Liver (tissue), 9 donors: ENCODE results near the gene GABARAP. TPM values are rescaled to one million over a fixed set of nuclear protein-coding genes. Genes with fewer than 3 reads are reported as not detected.
A peak's percentile ranks its signal among the peaks of the same experiment; 100 is the strongest.

ENCODE experiments used
- DNase-seq: peaks from one replicate; pipeline ENCODE4 v3.0.0-alpha.2; 2017; ENCODE audit warnings: low spot score
- H3K27ac ChIP-seq, 2 donors: one replicate each; pipeline ENCODE4 v1.7.0; 2013; ENCODE audit warnings: inconsistent platforms in 2 of 2, low read length in 2 of 2, control low read depth in 1 of 2, low read depth in 1 of 2, mild to moderate bottlenecking in 1 of 2
- H3K27me3 ChIP-seq, 4 donors: one replicate each; pipeline versions ENCODE4 v1.6.1 to v1.7.0; 2013; ENCODE audit warnings: low read length in 3 of 4, inconsistent platforms in 1 of 4, mild to moderate bottlenecking in 1 of 4, moderate library complexity in 1 of 4; ENCODE audit not compliant: control insufficient read depth in 4 of 4, insufficient read depth in 4 of 4
- H3K36me3 ChIP-seq, 4 donors: one replicate each; pipeline versions ENCODE4 v1.6.1 to v1.7.0; 2013; ENCODE audit warnings: low read length in 3 of 4, mild to moderate bottlenecking in 3 of 4, low read depth in 1 of 4, moderate library complexity in 1 of 4; ENCODE audit not compliant: control insufficient read depth in 4 of 4, insufficient read depth in 3 of 4
- H3K4me1 ChIP-seq, 4 donors: one replicate each; pipeline versions ENCODE4 v1.6.1 to v1.7.0; 2013; ENCODE audit warnings: low read length in 3 of 4, mild to moderate bottlenecking in 3 of 4, moderate library complexity in 1 of 4; ENCODE audit not compliant: control insufficient read depth in 4 of 4, insufficient read depth in 4 of 4
- H3K4me3 ChIP-seq, 3 donors: one replicate each; pipeline versions ENCODE4 v1.6.1 to v1.7.0; 2013; ENCODE audit warnings: low read length in 3 of 3, control low read depth in 1 of 3, low read depth in 1 of 3, mild to moderate bottlenecking in 1 of 3
- H3K9ac ChIP-seq, 2 donors: one replicate each; pipeline ENCODE4 v1.7.0; 2013; ENCODE audit warnings: low read length in 2 of 2, mild to moderate bottlenecking in 2 of 2, moderate library complexity in 2 of 2, control low read depth in 1 of 2, low read depth in 1 of 2
- H3K9me3 ChIP-seq, 4 donors: one replicate each; pipeline versions ENCODE4 v1.6.1 to v1.7.0; 2013; ENCODE audit warnings: low read length in 3 of 4; ENCODE audit not compliant: control insufficient read depth in 4 of 4
- ATF3 ChIP-seq: IDR thresholded peaks from 2 replicates; pipeline ENCODE4 v1.6.1; 2016; ENCODE audit warnings: antibody characterized with exemption
- CTCF ChIP-seq: fragments of 150-350 bp; IDR thresholded peaks from 2 replicates; pipeline ENCODE4 v1.5.1; 2017; ENCODE audit warnings: improper control_type of control experiment, low read depth, low read length; ENCODE audit not compliant: missing input control
- EGR1 ChIP-seq, 2 donors: IDR thresholded peaks; 2 replicates each; pipeline ENCODE4 v1.6.1; 2016 to 2018; ENCODE audit warnings: antibody characterized with exemption in 2 of 2, low read depth in 2 of 2
- FOXA2 ChIP-seq: IDR thresholded peaks from 2 replicates; pipeline ENCODE4 v1.6.1; 2016; ENCODE audit warnings: antibody characterized with exemption
- GABPA ChIP-seq, 2 donors: IDR thresholded peaks in 1 of 2; conservative IDR thresholded peaks in 1 of 2; 2 replicates each; pipeline ENCODE4 v1.6.1; 2016; ENCODE audit warnings: antibody characterized with exemption in 2 of 2, mild to moderate bottlenecking in 1 of 2, moderate library complexity in 1 of 2
- HNF4A ChIP-seq, 2 donors: conservative IDR thresholded peaks; 2 replicates each; pipeline ENCODE4 v1.6.1; 2016; ENCODE audit warnings: antibody characterized with exemption in 2 of 2, mild to moderate bottlenecking in 2 of 2
- HNF4G ChIP-seq: IDR thresholded peaks from 2 replicates; pipeline ENCODE4 v1.6.1; 2016; ENCODE audit warnings: antibody characterized with exemption
- JUND ChIP-seq, 2 donors: IDR thresholded peaks; 2 replicates each; pipeline ENCODE4 v1.6.1; 2016; ENCODE audit warnings: antibody characterized with exemption in 2 of 2
- MAX ChIP-seq: IDR thresholded peaks from 2 replicates; pipeline ENCODE4 v1.6.1; 2016; ENCODE audit warnings: antibody characterized with exemption
- RAD21 ChIP-seq, 2 donors: IDR thresholded peaks; 2 replicates each; pipeline ENCODE4 v1.6.1; 2016; ENCODE audit warnings: antibody characterized with exemption in 2 of 2, mild to moderate bottlenecking in 2 of 2
- REST ChIP-seq: IDR thresholded peaks from 2 replicates; pipeline ENCODE4 v1.6.1; 2016; ENCODE audit warnings: antibody characterized with exemption, mild to moderate bottlenecking
- SP1 ChIP-seq: IDR thresholded peaks from 2 replicates; pipeline ENCODE4 v1.6.1; 2018; ENCODE audit warnings: antibody characterized with exemption, mild to moderate bottlenecking
- TAF1 ChIP-seq: conservative IDR thresholded peaks from 2 replicates; pipeline ENCODE4 v1.6.1; 2016; ENCODE audit warnings: antibody characterized with exemption, mild to moderate bottlenecking
- YY1 ChIP-seq: IDR thresholded peaks from 2 replicates; pipeline ENCODE4 v1.6.1; 2016; ENCODE audit warnings: antibody characterized with exemption, mild to moderate bottlenecking
- ZBTB33 ChIP-seq: IDR thresholded peaks from 2 replicates; pipeline ENCODE4 v1.6.1; 2016; ENCODE audit warnings: antibody characterized with exemption
- WGBS: extraction: QIAGEN DNeasy Blood & Tissue Kit; methylation state at CpG from one replicate; pipeline ENCODE4 v1.1.7; 2013; 5-methylcytosine and 5-hydroxymethylcytosine counted together
- polyA plus RNA-seq, 2 donors: library from polyadenylated mRNA; stranded (reverse) in 1 of 2; unstranded in 1 of 2; fragments of 200-250 nt in 1 of 2; fragments of >200 nt in 1 of 2; fragmentation: Nextera tagmentation in 1 of 2; extraction: Ambion mirVana in 1 of 2; gene quantifications; one replicate each; pipeline versions ENCODE4 v1.2.1 to v1.2.3, GENCODE V29; 2013 to 2015
- total RNA-seq, 2 donors: library from RNA; depleted of rRNA; stranded (reverse); fragments of >200 nt; gene quantifications; one replicate each; pipeline ENCODE4 v1.2.3, GENCODE V29; 2014
- donor health status: healthy.
- donor health status: healthy.
- donor health status: healthy.
- donor health status: healthy.
- donor health status: healthy.

GABARAP gene
- total and polyA plus RNA-seq, 4 donors = 74.4 to 489 (median 205) TPM

- Histone ChIP-seq H3K27me3 (no peaks in the 10 kb centered on the region), H3K36me3 (peaks cover 0 to 10% (median 6%) of the 10 kb centered on the region in 4 donors), H3K9ac (peak overlapping the region; percentile 72 to 78), H3K9me3 (no peaks in the 10 kb centered on the region), H3K4me3 (peak overlapping the region; percentile 63 to 68 (median 65)), H3K27ac (peak overlapping the region; percentile 83 to 87), H3K4me1 (peaks cover 13 to 53% (median 32%) of the 10 kb centered on the region in 4 donors)
- DNase-seq = peak; percentile 67
- TF ChIP-seq JUND (IDR thresholded peaks at IDR 0.05) = no peak
- TF ChIP-seq HNF4G = no peak
- no peak for TF ChIP-seq FOXA2
- TF ChIP-seq MAX = no peak
- no peak for TF ChIP-seq GABPA (IDR thresholded peaks at IDR 0.05 in 1 of 2, conservative IDR thresholded peaks at IDR 0.05 in 1 of 2)
- TF ChIP-seq TAF1 = no peak
- no peak for TF ChIP-seq ZBTB33
- peak in 1 of 2 donors; percentile 6 for TF ChIP-seq RAD21 (IDR thresholded peaks at IDR 0.05)
- peak; percentile 30 for TF ChIP-seq SP1
- peak; percentile 73 for TF ChIP-seq YY1
- TF ChIP-seq HNF4A (conservative IDR thresholded peaks at IDR 0.05) = peak in 1 of 2 donors; percentile 44
- TF ChIP-seq CTCF = no peak
- no peak for TF ChIP-seq EGR1 (IDR thresholded peaks at IDR 0.05; ENCODE audit: low read depth in 2 of 2)
- peak; percentile 68 for TF ChIP-seq REST
- TF ChIP-seq ATF3 = no peak
- 7% methylated on average over 54 of the region's 54 CpGs for WGBS
Measured at GRCh38 chr17:7260651-7261378, 18.6 kb upstream of the GABARAP start.
